Left lung (tissue), 10 donors: Measurements from ENCODE around the gene GABARAPL2. TPM values are rescaled to one million over a fixed set of nuclear protein-coding genes. Genes with fewer than 3 reads are reported as not detected.

Source experiments
- ATAC-seq: fragments of 200-7000 bp; cut with Tn5 transposase; one replicate; pipeline ENCODE4 v1.9.1; 2020; ENCODE audit warnings: moderate library complexity
- DNase-seq, 4 donors: peaks; one replicate each; pipeline ENCODE4 v3.0.0-alpha.2; 2013 to 2020
- H3K27ac ChIP-seq, 2 donors: fragments of 200-600 bp; sonication (generic) in 1 of 2; one replicate each; pipeline versions ENCODE4 v1.5.0 to v1.8.0; 2020 to 2021
- H3K27me3 ChIP-seq, 2 donors: fragments of 200-600 bp; sonication (generic) in 1 of 2; one replicate each; pipeline versions ENCODE4 v1.5.0 to v1.8.0; 2020 to 2021
- H3K36me3 ChIP-seq, 2 donors: fragments of 200-600 bp; sonication (generic) in 1 of 2; one replicate each; pipeline versions ENCODE4 v1.5.0 to v1.8.0; 2020 to 2021
- H3K4me1 ChIP-seq, 2 donors: fragments of 200-600 bp; one replicate each; pipeline ENCODE4 v1.8.0; 2021
- H3K4me3 ChIP-seq, 2 donors: fragments of 200-600 bp; sonication (generic) in 1 of 2; one replicate each; pipeline versions ENCODE4 v1.5.0 to v1.8.0; 2020 to 2021; ENCODE audit warnings: mild to moderate bottlenecking in 1 of 2
- H3K9me3 ChIP-seq, 2 donors: fragments of 200-600 bp; sonication (generic) in 1 of 2; one replicate each; pipeline versions ENCODE4 v1.5.0 to v1.8.0; 2020 to 2021
- intact Hi-C, 2 donors: fragments of 100-400 bp; cut with DNase I; formaldehyde crosslinking; loops; one replicate each; pipeline versions ENCODE4 v1.11.2 to v1.14.2; 2022
- polyA plus RNA-seq, 6 donors: library from polyadenylated mRNA; unstranded; fragments of 120-200 nt; gene quantifications; one replicate each; pipeline ENCODE4 v1.2.1, GENCODE V29; 2013; ENCODE audit not compliant: insufficient read length in 6 of 6
- total RNA-seq, 2 donors: library from RNA; stranded (reverse); fragmentation: NEBNext Ultra II Directional; extraction: Animal tissue kit (Norgen Biotek cat#: 25700); gene quantifications; one replicate each; pipeline ENCODE4 v1.2.1, GENCODE V29; 2021
- TF ChIP-seq, protein P1 (sequence below), 2 donors: fragments of 200-600 bp; sonication (generic) in 1 of 2; IDR thresholded peaks; one replicate each; pipeline versions ENCODE4 v1.5.0 to v1.8.0; 2021; ENCODE audit warnings: antibody characterized with exemption in 2 of 2
- donor health status: DM: no; HTN: yes; CAD: no.
- donor health status: DM: no; HTN: no; CAD: no.

Gene GABARAPL2
- total and polyA plus RNA-seq, 8 donors, result 94.1 to 145 (median 137) TPM

DNA sequence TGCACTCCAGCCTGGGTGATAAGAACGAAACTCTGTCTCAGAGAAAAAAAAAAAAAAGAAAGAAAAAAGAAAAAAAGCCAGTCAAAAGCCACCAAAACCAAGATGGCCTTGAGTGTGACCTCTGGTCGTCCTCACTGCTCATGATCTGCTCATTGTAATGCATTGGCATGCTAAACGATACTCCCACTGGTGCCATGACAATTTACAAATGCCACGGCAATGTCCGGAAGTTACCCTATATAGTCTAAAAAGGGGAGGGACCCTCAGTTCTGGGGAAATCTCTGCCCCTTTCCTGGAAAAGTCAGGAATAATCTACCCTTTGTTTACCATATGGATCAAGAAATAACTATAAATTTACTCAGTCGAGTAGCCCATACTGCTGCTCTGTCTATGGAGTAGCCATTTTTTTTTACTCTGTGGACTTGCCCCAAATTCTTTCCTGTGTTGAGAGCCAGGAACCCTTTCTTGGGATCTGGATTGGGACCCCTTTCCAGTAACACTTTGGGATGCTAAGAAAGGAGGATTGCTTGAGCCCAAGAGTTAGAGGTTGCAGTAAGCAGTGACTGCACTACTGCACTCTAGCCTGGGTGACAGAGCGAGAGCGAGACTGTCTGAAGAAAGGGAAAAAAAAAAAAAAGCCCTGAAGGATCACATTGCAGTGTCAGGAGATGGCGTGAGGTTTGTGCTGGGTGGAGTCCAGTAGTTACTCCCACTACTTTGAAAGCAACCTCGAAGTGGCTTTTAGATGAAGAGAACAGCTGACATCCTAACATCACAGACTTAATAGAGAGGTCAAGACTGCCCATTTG lies 6.4 kb upstream of the GABARAPL2 start:
- Histone ChIP-seq H3K9me3 (no peaks in the 10 kb centered on the region), H3K4me3 (no peak overlapping the region), H3K36me3 (no peaks in the 10 kb centered on the region), H3K27me3 (peaks cover 0 to 19% of the 10 kb centered on the region in 2 donors), H3K4me1 (peaks cover 0 to 19% of the 10 kb centered on the region in 2 donors), H3K27ac (no peak overlapping the region)
- intact Hi-C loops, result no loop called here
- ATAC-seq, result no peak
- TF ChIP-seq, protein P1, sequence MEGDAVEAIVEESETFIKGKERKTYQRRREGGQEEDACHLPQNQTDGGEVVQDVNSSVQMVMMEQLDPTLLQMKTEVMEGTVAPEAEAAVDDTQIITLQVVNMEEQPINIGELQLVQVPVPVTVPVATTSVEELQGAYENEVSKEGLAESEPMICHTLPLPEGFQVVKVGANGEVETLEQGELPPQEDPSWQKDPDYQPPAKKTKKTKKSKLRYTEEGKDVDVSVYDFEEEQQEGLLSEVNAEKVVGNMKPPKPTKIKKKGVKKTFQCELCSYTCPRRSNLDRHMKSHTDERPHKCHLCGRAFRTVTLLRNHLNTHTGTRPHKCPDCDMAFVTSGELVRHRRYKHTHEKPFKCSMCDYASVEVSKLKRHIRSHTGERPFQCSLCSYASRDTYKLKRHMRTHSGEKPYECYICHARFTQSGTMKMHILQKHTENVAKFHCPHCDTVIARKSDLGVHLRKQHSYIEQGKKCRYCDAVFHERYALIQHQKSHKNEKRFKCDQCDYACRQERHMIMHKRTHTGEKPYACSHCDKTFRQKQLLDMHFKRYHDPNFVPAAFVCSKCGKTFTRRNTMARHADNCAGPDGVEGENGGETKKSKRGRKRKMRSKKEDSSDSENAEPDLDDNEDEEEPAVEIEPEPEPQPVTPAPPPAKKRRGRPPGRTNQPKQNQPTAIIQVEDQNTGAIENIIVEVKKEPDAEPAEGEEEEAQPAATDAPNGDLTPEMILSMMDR (IDR thresholded peaks at IDR 0.05), result no peak
- no peak for DNase-seq

DNA sequence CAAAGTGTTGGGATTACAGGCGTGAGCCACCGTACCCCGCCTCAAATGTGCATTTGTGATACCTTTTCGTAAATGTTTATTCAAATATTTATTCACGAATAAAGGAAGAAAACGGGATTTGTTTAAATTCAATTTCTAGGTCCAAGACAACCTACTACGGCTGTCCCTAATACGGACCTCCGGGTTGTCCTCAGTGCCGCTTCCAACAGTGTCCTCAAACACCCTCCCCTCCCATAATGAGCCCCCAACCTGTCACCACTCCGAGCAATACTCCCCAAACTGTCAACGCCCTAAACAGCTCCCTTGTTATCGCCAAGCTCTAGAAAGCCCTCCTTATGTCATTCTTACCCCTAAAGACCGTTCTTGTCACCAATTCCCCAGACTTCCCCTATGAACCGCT lies 539 bp upstream of the GABARAPL2 start:
- H3K4me3 ChIP-seq, result peak overlapping the region; percentile 97 to 100
- DNase-seq (no peak), ATAC-seq (peak; percentile 25)
- H3K9me3 ChIP-seq, result no peaks in the 10 kb centered on the region
- peak overlapping the region; percentile 43 to 82 for H3K27ac ChIP-seq
- peaks cover 0 to 13% of the 10 kb centered on the region in 2 donors for H3K27me3 ChIP-seq
- H3K4me1 ChIP-seq, result peaks cover 14 to 50% of the 10 kb centered on the region in 2 donors
- H3K36me3 ChIP-seq, result peaks cover 0 to 28% of the 10 kb centered on the region in 2 donors
- TF ChIP-seq, protein P1 (IDR thresholded peaks at IDR 0.05), result no peak
- intact Hi-C loops, result no loop called here

DNA sequence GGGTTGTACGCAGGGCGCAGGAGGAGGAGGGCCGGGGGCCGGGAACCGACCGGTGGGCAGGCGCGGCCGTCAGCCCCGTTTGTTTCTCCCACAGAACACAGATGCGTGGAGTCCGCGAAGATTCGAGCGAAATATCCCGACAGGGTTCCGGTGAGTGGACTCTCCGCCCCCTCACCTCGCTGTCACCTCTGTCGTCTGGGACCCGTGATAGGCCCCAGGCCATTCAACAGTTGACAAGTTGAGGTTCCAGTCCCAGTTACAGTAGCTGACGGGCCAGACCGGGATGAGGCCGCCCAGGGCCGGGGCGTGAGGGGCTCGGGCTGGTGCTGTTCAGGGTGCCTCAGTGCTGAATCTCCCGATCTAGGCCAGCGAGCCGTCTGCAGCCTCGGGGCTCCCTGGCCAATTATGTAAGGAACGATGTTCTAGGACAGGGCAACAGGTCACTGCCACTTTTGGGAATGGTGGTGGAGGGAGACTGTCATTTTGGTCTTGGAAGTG lies 628 bp downstream of the GABARAPL2 start:
- Histone ChIP-seq H3K9me3 (no peaks in the 10 kb centered on the region), H3K4me1 (peaks cover 14 to 61% of the 10 kb centered on the region in 2 donors), H3K36me3 (peaks cover 0 to 39% of the 10 kb centered on the region in 2 donors), H3K4me3 (peak overlapping the region; percentile 97 to 100), H3K27me3 (peaks cover 0 to 12% of the 10 kb centered on the region in 2 donors), H3K27ac (peak overlapping the region; percentile 43 to 82)
- ATAC-seq (peak; percentile 18), DNase-seq (peak in 2 of 4 donors; percentile 6 to 81)
- TF ChIP-seq, protein P1 (IDR thresholded peaks at IDR 0.05), result no peak
- intact Hi-C loops, result no loop called here

DNA sequence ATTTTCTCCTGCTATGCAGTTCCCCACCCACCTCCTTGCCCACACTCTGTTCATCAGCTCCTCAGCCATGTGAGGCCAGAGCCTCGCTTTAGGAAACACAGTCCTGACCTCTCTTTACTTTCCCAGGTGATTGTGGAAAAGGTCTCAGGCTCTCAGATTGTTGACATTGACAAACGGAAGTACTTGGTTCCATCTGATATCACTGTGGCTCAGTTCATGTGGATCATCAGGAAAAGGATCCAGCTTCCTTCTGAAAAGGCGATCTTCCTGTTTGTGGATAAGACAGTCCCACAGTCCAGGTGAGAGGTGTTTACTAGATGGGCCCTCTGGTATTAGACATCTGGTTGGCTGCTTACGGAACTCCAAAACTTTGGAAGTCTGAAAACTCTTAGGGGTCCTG lies 1.7 kb downstream of the GABARAPL2 start:
- ATAC-seq, result no peak
- Histone ChIP-seq H3K27me3 (peaks cover 0 to 7% of the 10 kb centered on the region in 2 donors), H3K4me3 (peak overlapping the region in 1 of 2 donors; percentile 100), H3K9me3 (no peaks in the 10 kb centered on the region), H3K4me1 (peaks cover 14 to 72% of the 10 kb centered on the region in 2 donors), H3K36me3 (peaks cover 0 to 50% of the 10 kb centered on the region in 2 donors), H3K27ac (no peak overlapping the region)
- DNase-seq, result no peak
- intact Hi-C loops, result no loop called here
- TF ChIP-seq, protein P1 (IDR thresholded peaks at IDR 0.05), result no peak

DNA sequence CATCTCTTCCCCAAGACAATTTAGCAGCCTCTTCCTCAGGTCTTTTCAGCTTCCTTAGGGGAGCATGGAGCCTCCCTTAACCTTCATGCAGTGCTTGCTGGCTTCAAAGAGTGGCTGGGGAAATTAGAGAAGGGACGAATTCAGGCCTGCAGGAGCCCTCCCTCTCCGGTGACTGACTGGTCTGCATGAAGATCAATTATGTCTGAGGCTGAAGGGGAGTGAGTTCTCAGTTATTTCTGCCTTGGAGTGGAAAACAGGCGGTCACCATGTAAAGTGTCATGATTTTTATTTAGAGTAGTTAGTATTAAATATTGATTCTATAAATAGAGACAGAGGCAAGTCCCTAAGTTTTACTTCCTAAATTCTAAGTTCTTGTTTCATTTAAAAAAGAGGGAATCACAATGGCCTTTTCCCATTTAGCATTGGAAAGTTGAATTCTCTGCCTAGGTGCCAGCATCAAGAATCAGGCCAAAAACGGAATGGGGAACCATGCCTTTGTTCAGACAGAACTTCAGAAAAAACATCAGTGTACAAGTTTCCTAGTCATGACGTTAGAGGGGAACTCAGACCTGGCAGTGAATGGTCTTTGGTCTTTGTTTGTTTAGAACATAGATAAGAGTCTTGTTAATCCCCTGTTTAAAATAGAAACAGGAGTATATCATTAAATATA lies 4.4 kb downstream of the GABARAPL2 start:
- ATAC-seq, result no peak
- Histone ChIP-seq H3K27me3 (no peaks in the 10 kb centered on the region), H3K9me3 (no peaks in the 10 kb centered on the region), H3K36me3 (peaks cover 0 to 76% of the 10 kb centered on the region in 2 donors), H3K4me3 (no peak overlapping the region), H3K4me1 (peaks cover 14 to 80% of the 10 kb centered on the region in 2 donors), H3K27ac (peak overlapping the region in 1 of 2 donors; percentile 51)
- intact Hi-C loops, result no loop called here
- DNase-seq, result no peak
- TF ChIP-seq, protein P1 (IDR thresholded peaks at IDR 0.05), result no peak
